Lung (tissue), 12 donors: Measurements from ENCODE around the gene LCA5L. TPM values are rescaled to one million over a fixed set of nuclear protein-coding genes. Genes with fewer than 3 reads are reported as not detected.
A peak's percentile ranks its signal among the peaks of the same experiment; 100 is the strongest.

Experiments
- ATAC-seq: fragments of 200-7000 bp; cut with Tn5 transposase; one replicate; pipeline ENCODE4 v1.9.1; 2020; ENCODE audit warnings: moderate number of reproducible peaks; ENCODE audit not compliant: insufficient read depth, low FRiP score
- DNase-seq, 3 donors: peaks; one replicate each; pipeline ENCODE4 v3.0.0-alpha.2; 2013 to 2017
- H3K27ac ChIP-seq, 2 donors: one replicate each; pipeline ENCODE4 v1.5.1; 2013; ENCODE audit warnings: mild to moderate bottlenecking in 2 of 2, moderate library complexity in 2 of 2, control low read depth in 1 of 2, inconsistent platforms in 1 of 2, low read depth in 1 of 2, low read length in 1 of 2
- H3K27me3 ChIP-seq, 3 donors: one replicate each; pipeline ENCODE4 v1.5.1; 2013; ENCODE audit warnings: low read length in 2 of 3; ENCODE audit not compliant: control insufficient read depth in 3 of 3, insufficient read depth in 3 of 3
- H3K36me3 ChIP-seq, 4 donors: one replicate each; pipeline ENCODE4 v1.5.1; 2013; ENCODE audit warnings: low read length in 4 of 4, mild to moderate bottlenecking in 1 of 4, moderate library complexity in 1 of 4; ENCODE audit not compliant: control insufficient read depth in 4 of 4, insufficient read depth in 4 of 4
- H3K4me1 ChIP-seq, 5 donors: one replicate each; pipeline ENCODE4 v1.5.1; 2013; ENCODE audit warnings: low read length in 5 of 5, mild to moderate bottlenecking in 2 of 5, moderate library complexity in 1 of 5; ENCODE audit not compliant: control insufficient read depth in 5 of 5, insufficient read depth in 5 of 5
- H3K4me3 ChIP-seq: one replicate; pipeline ENCODE4 v1.5.1; 2013; ENCODE audit warnings: mild to moderate bottlenecking, control low read depth, moderate library complexity
- H3K9ac ChIP-seq, 2 donors: one replicate each; pipeline ENCODE4 v1.5.1; 2013; ENCODE audit warnings: low read length in 2 of 2, control low read depth in 1 of 2; ENCODE audit not compliant: insufficient read depth in 1 of 2
- H3K9me3 ChIP-seq, 4 donors: one replicate each; pipeline ENCODE4 v1.5.1; 2013; ENCODE audit warnings: low read length in 3 of 4, mild to moderate bottlenecking in 1 of 4, moderate library complexity in 1 of 4; ENCODE audit not compliant: control insufficient read depth in 4 of 4, insufficient read depth in 3 of 4
- CTCF ChIP-seq: IDR thresholded peaks from 2 replicates; pipeline ENCODE4 v1.5.1; 2012; ENCODE audit warnings: mild to moderate bottlenecking; ENCODE audit errors: control extremely low read depth, extremely low read depth
- WGBS, 2 donors: extraction: QIAGEN DNeasy Blood & Tissue Kit; methylation state at CpG; one replicate each; pipeline ENCODE4 v1.1.7; 2013; 5-methylcytosine and 5-hydroxymethylcytosine counted together
- polyA plus RNA-seq, 2 donors: library from polyadenylated mRNA; stranded (reverse); fragments of 200-250 nt; gene quantifications; one replicate each; pipeline ENCODE4 v1.2.1, GENCODE V29; 2013
- total RNA-seq, 2 donors: library from RNA; depleted of rRNA in 1 of 2; stranded (reverse); fragments of >200 nt in 1 of 2; gene quantifications; one replicate each; pipeline ENCODE4 v1.2.1, GENCODE V29; 2014 to 2021
- donor health status: control.
- donor health status: control.
- donor health status: Bipolar disorder and iron deficiency.
- donor health status: healthy.
- donor health status: DM: yes; HTN: yes; CAD: no.

The LCA5L gene
- total and polyA plus RNA-seq, 4 donors = 2.4 to 6.5 (median 3.7) TPM

- no peak overlapping the region for H3K4me3 ChIP-seq
- DNase-seq (peak; percentile 95 to 96 (median 96)), ATAC-seq (peak; percentile 47)
- H3K36me3 ChIP-seq = peaks cover 5 to 15% (median 10%) of the 10 kb centered on the region in 4 donors
- 7 to 11% methylated on average over 21 of the region's 21 CpGs for WGBS, 2 donors
- no peaks in the 10 kb centered on the region for H3K27me3 ChIP-seq
- no peak for TF ChIP-seq CTCF
- peak overlapping the region; percentile 23 to 39 for H3K9ac ChIP-seq
- H3K4me1 ChIP-seq = peaks cover 0 to 15% (median 11%) of the 10 kb centered on the region in 5 donors
- peak overlapping the region; percentile 54 to 83 for H3K27ac ChIP-seq
- H3K9me3 ChIP-seq = no peaks in the 10 kb centered on the region
Observed at GRCh38 chr21:39387461-39388037, 58.0 kb downstream of the LCA5L start.

- no peak overlapping the region for H3K9ac ChIP-seq
- peak overlapping the region in 1 of 2 donors; percentile 54 for H3K27ac ChIP-seq
Observed at GRCh38 chr21:39386899-39387298, 58.7 kb downstream of the LCA5L start.

GRCh38 chr21:39386194-39386593 is 59.4 kb downstream of the LCA5L start:
- Histone ChIP-seq H3K4me3 (no peak overlapping the region), H3K27ac (peak overlapping the region; percentile 48 to 55), H3K36me3 (peaks cover 0 to 4% (median 4%) of the 10 kb centered on the region in 4 donors), H3K9me3 (no peaks in the 10 kb centered on the region), H3K9ac (peak overlapping the region in 1 of 2 donors; percentile 70), H3K27me3 (no peaks in the 10 kb centered on the region), H3K4me1 (peaks cover 0 to 18% (median 11%) of the 10 kb centered on the region in 5 donors)
- DNase-seq (no peak), ATAC-seq (no peak)
- WGBS, 2 donors = 62 to 70% methylated on average over 13 of the region's 13 CpGs
- TF ChIP-seq CTCF = no peak

More at GRCh38 chr21:39386899-39387298, 58.7 kb downstream of the LCA5L start:
- H3K36me3 ChIP-seq = peaks cover 3 to 8% (median 5%) of the 10 kb centered on the region in 4 donors
- no peak overlapping the region for H3K4me3 ChIP-seq
- H3K4me1 ChIP-seq = peaks cover 0 to 15% (median 11%) of the 10 kb centered on the region in 5 donors
- ATAC-seq (no peak), DNase-seq (no peak)
- no peaks in the 10 kb centered on the region for H3K27me3 ChIP-seq
- no peaks in the 10 kb centered on the region for H3K9me3 ChIP-seq
- WGBS, 2 donors = 96% methylated on average over 11 of the region's 11 CpGs
- no peak for TF ChIP-seq CTCF
